ENCODE data around the gene LRRC3.
A peak's percentile ranks its signal among the peaks of the same experiment; 100 is the strongest.

LRRC3 gene

GRCh38 chr21:44438531-44439210 lies 16.6 kb upstream of the LRRC3 start:
- no peak for DNase-seq (ENCODE audit: low read depth in 1 of 2, low spot score in 1 of 2)

- DNase-seq (ENCODE audit: low read depth in 1 of 2, low spot score in 1 of 2): no peak
Measured at GRCh38 chr21:44439211-44439600, 16.1 kb upstream of the LRRC3 start.

DNA sequence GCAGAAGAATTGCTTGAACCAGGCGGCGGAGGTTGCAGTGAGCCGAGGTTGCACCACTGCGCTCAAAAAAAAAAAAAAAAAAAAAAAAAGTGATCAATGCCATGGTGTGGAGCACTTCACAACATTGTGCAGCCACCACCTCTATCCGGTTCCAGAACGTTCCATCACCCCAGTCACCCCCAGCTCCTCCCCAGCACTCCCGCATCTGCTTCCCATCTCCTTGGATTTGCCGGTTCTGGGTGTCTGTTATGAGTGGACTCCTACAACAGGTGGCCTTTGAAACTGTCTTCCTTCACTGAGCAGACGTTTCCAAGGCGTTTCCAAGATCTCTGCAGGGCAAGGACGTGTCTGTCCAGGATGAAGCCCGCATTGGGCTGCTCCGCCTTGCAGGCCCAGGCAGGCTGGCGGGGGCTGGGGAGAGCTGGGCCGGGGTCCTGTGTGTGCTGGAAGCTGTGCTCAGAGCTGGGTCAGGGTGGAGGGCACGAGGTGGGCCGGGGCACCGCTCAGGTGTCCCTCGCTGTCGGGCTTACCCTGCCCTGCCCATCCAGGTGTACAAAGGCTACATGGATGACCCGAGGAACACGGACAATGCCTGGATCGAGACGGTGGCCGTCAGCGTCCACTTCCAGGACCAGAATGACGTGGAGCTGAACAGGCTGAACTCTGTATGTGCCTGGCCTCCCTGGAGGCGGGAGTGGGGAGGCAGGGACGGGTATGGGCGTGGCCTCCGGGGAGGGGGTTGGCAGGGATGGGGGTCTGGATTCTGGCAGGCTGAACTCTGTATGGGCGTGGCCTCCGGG lies 14.9 kb upstream of the LRRC3 start:
- DNase-seq (ENCODE audit: low read depth in 1 of 2, low spot score in 1 of 2): no peak

DNA sequence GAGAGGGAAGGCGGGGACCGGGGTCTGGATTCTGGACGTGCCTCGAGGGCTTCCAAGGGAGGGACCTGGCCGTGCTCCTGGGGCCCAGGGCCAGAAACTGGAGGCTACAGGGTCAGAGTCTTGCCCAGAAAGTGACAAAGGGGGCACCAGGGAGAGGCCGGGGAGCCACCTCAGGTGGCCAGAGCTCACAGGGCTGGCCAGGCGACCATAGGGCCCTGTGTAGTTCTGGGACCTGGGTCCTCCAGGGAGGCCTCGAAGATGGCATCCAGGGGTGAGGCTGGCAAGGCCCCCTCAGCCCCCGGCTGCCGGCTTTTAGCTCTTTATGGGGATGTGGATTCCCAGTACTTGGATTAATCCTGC lies 14.3 kb upstream of the LRRC3 start:
- DNase-seq (ENCODE audit: low read depth in 1 of 2, low spot score in 1 of 2): no peak

DNA sequence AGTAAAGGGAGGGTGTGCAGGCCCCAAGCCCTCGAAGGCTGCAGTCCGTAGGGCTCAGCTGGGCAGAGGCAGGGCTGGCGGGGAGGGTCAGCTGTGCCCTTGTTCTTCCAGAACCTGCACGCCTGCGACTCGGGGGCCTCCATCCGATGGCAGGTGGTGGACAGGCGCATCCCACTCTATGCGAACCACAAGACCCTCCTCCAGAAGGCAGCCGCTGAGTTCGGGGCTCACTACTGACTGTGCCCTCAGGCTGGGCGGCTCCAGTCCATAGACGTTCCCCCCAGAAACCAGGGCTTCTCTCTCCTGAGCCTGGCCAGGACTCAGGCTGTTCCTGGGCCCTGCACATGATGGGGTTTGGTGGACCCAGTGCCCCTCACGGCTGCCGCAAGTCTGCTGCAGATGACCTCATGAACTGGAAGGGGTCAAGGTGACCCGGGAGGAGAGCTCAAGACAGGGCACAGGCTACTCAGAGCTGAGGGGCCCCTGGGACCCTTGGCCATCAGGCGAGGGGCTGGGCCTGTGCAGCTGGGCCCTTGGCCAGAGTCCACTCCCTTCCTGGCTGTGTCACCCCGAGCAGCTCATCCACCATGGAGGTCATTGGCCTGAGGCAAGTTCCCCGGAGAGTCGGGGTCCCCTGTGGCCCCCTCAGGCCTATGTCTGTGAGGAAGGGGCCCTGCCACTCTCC lies 13.6 kb upstream of the LRRC3 start:
- no peak for DNase-seq (ENCODE audit: low read depth in 1 of 2, low spot score in 1 of 2)

GRCh38 chr21:44442266-44443125 lies 12.8 kb upstream of the LRRC3 start:
- no peak for DNase-seq (ENCODE audit: low read depth in 1 of 2, low spot score in 1 of 2)

DNA sequence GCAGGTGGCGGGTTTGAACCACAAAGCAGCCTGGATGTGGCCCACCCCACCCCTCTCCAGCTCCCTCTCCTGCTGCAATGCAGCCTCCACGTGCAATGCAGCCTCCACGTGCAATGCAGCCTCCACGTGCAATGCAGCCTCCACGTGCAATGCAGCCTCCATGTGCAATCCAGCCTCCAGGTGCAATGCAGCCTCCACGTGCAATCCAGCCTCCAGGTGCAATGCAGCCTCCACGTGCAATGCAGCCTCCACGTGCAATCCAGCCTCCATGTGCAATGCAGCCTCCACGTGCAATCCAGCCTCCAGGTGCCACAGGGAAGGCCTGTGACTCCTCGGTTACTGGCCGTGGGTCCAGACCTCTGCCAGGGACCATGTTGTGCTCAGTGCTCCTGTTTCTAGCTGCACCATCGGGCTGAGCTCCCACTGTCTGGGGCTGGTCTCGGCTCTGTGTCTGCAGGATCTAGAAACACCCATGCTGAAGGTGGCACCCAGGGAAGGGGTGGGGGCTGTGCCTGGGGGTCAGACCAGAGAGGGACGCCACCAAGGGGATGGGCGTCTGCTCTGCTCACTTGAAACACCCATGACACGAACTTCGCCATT lies 11.9 kb upstream of the LRRC3 start:
- DNase-seq (ENCODE audit: low read depth in 1 of 2, low spot score in 1 of 2): no peak

GRCh38 chr21:44443891-44444285 lies 11.4 kb upstream of the LRRC3 start:
- no peak for DNase-seq (ENCODE audit: low read depth in 1 of 2, low spot score in 1 of 2)

DNA sequence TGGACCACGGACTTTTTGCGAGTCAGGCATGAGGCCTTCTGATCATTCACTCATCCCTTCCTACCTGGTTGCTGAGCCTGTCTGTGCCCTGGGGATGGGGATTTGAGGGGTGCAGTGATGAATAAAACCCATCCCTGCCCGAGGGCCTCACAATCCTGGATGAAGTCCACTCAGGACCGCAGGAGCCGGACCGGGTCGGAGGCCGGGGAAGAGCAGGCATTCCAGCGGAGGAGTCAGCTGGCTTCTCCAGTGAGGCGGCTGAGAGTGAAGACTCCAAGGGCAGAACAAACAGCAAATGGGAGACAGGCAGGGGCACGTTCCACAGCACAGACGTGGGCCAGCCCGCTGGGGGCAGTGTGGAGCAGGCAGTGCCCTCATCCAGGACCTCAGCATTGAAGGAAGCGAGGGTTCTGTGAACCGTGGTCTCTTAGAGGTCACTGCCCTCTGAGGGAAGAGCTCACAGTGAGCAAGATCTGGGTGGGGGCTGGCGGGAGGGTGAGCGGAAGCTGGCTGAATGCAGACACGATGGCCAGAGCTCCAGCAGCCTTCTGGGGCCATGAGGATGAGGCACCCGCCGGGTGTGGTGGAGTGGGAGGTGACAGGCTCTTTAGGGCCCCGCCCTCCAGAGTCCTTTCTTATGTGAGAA lies 10.9 kb upstream of the LRRC3 start:
- DNase-seq (ENCODE audit: low read depth in 1 of 2, low spot score in 1 of 2): no peak

- no peak for DNase-seq (ENCODE audit: low read depth in 1 of 2, low spot score in 1 of 2)
Measured at GRCh38 chr21:44445145-44445812, 10.0 kb upstream of the LRRC3 start.

- no peak for DNase-seq (ENCODE audit: low read depth in 1 of 2, low spot score in 1 of 2)
Measured at GRCh38 chr21:44448651-44449131, 6.6 kb upstream of the LRRC3 start.

DNA sequence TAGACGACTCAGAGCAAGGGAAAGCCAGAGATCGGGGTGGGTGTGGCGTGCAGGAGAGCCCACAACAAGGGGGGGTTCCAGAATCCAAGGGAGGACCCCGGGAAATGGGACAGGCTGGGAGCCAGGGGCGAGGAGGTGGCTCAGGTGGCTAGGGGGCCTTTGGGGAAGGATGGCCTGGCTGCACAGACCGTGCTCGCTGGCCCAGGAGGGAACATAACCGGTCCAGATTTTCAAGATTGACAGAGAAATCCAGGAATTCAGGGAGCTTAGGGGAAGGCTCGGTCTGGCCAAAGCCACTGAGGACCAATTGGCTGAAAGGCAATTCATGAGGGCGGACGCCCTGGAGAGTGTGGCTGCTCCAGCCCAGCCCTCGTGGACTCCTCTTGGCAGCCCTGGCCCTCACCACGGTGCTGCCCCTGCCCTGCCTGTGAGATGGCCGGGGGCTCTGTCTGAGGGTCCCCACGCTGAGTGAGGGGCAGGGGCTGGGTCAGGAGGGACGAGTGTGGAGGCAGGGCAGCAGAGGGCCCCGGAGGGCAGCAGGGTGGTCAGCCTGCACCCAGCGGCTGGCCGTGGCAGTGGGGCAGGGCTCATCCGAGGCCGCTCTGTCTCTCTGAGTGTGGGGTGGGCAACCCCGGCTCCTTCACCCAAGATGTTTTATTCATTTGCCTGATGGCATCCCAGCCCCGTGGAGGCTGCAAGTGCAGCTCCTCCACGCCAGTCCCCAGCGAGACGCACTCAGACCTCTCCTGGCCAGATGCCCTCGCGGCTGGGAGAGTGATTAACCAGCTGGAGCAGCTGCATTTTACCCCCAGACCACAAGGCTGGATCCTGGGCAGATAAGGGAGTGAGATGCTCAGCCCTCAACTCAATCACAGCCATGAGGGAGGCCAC lies 5.6 kb upstream of the LRRC3 start:
- no peak for DNase-seq (ENCODE audit: low read depth in 1 of 2, low spot score in 1 of 2)

GRCh38 chr21:44450402-44450801 lies 4.9 kb upstream of the LRRC3 start:
- no peak for DNase-seq (ENCODE audit: low read depth in 1 of 2, low spot score in 1 of 2)

GRCh38 chr21:44450999-44451398 lies 4.3 kb upstream of the LRRC3 start:
- DNase-seq (ENCODE audit: low read depth in 1 of 2, low spot score in 1 of 2): no peak

GRCh38 chr21:44453120-44453519 lies 2.2 kb upstream of the LRRC3 start:
- DNase-seq (ENCODE audit: low read depth in 1 of 2, low spot score in 1 of 2): no peak

DNA sequence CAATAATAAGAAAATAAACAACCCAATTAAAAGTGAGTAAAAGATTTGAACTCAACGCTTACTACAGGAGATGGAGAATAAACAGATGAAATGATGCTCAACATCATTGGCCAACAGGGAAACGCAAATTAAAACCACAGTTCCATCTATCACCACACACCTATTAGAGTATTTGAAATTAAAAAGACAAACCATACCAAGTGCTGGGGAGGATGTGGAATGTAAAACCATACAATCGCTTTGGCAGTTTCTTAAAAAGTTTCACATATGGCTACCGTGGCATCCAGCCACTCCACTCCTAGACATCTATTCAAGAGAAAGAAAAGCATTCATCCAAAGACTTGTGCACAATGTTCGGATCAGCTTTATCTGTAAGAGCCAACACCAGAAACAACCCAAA lies 1.3 kb upstream of the LRRC3 start:
- DNase-seq (ENCODE audit: low read depth in 1 of 2, low spot score in 1 of 2): no peak

- DNase-seq (ENCODE audit: low read depth in 1 of 2, low spot score in 1 of 2): peak in 1 of 2 donors; percentile 14
Measured at GRCh38 chr21:44455524-44456213, 359 bp downstream of the LRRC3 start.

Data from stimulated activated CD4-positive, alpha-beta T cell treated with anti-CD3 and anti-CD28 coated beads, Interleukin-15, amount 100 ng/mL, for 1 hour (primary cell).